ENCODE results near the gene OR6J1.
"Not testable (repeated sequence)": the region's sequence is repeated elsewhere in the genome, so short reads cannot be mapped to it uniquely, and the experiment has no call there.

The OR6J1 gene

GRCh38 chr14:22644305-22644635 is at the start of gene OR6J1:
TSS of gene OR6J1 (minus strand) at chr14:22644352. CDS start at chr14:22634811, 9,541 bp downstream.
- DNase-seq: no peak

- DNase-seq: no peak
Observed at GRCh38 chr14:22692194-22692593, 48.0 kb upstream of the OR6J1 start.

- no peak for DNase-seq
Observed at GRCh38 chr14:22691171-22691570, 47.0 kb upstream of the OR6J1 start.

DNA sequence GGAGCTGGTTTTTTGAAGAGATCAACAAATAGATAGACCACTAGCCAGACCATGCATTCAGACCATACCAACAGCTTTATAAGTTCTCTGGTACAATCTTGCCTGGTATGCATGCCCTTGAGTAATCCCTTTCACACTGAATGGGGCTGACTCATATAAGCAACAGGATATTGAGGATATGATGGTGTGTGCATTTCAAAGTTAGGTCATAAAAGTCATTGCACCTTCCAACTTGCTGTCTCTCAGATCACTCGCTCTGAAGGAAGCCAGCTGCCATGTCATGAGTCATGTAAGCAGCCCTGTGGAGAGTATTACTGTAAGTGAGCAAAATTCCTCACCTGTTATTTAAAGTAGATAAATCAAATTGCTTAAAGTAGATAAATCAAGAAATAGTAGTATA is 45.0 kb upstream of the OR6J1 start:
- DNase-seq: peak; percentile 73

- DNase-seq: not testable (repeated sequence)
Observed at GRCh38 chr14:22687969-22688368, 43.8 kb upstream of the OR6J1 start.

GRCh38 chr14:22686176-22686611 is 42.0 kb upstream of the OR6J1 start:
- not testable (repeated sequence) for DNase-seq

GRCh38 chr14:22685467-22685866 is 41.3 kb upstream of the OR6J1 start:
- DNase-seq: no peak

DNA sequence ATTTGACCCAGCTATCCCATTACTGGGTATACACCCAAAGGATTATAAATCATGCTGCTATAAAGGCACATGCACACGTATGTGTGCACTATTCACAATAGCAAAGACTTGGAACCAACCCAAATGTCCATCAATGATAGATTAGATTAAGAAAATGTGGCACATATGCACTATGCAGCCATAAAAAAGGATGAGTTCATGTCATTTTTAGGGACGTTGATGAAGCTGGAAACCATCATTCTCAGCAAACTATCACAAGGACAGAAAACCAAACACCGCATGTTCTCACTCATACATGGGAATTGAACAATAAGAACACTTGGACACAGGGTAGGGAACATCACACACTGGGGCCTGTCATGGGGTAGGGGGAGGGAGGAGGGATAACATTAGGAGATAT is 39.3 kb upstream of the OR6J1 start:
- not testable (repeated sequence) for DNase-seq

DNA sequence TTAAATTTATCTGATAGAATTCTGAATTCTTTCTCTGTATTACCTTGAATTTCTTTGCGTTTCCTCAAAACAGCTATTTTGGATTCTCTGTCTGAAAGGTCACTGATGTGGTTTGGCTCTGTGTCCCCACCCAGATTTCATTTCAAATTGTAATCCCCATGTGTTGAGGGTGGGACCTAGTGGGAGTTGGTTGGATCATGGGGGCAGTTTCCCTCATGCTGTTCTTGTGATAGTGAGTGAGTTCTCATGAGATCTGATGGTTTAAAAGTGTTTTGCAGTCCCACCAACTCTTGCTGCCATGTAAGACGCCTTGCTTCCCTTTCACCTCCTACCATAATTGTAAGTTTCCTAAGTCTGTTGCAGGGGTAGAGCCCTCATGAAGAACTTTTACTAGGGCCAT is 34.1 kb upstream of the OR6J1 start:
- no peak for DNase-seq

DNA sequence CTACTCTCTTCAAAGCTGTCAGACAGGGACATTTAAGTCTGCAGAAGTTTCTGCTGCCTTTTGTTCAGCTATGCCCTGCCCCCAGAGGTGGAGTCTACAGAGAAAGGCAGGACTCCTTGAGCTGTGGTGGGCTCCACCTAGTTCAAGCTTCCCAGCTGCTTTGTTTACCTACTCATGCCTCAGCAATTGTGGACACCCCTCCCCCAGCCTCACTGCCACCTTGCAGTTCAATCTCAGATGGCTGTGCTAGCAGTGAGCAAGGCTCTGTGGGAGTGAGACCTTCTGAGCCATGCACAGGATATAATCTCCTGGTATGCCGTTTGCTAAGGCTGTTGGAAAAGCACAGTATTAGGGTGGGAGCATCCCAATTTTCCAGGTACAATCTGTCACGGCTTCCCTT is 33.4 kb upstream of the OR6J1 start:
- not testable (repeated sequence) for DNase-seq

- no peak for DNase-seq
Observed at GRCh38 chr14:22671622-22672021, 27.5 kb upstream of the OR6J1 start.

GRCh38 chr14:22668863-22669262 is 24.7 kb upstream of the OR6J1 start:
- no peak for DNase-seq

GRCh38 chr14:22668417-22668816 is 24.3 kb upstream of the OR6J1 start:
- no peak for DNase-seq

DNA sequence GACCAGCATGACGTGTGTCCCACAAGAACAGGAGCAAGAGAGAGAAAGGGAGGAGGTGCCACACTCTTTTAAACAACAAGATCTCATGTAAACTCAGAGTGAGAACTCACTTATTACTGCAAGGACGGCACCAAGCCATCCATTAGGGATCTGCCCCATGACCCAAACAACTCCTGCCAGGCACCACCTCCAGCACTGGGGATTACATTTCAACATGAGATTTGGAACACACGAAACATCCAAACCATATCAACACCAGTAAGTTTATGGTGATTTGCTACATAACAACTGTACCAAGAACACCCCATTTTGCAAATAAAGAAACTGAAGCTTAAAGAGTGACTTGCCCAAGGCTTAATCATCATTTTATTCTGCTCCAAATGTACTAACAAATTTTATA is 23.7 kb upstream of the OR6J1 start:
- no peak for DNase-seq

DNA sequence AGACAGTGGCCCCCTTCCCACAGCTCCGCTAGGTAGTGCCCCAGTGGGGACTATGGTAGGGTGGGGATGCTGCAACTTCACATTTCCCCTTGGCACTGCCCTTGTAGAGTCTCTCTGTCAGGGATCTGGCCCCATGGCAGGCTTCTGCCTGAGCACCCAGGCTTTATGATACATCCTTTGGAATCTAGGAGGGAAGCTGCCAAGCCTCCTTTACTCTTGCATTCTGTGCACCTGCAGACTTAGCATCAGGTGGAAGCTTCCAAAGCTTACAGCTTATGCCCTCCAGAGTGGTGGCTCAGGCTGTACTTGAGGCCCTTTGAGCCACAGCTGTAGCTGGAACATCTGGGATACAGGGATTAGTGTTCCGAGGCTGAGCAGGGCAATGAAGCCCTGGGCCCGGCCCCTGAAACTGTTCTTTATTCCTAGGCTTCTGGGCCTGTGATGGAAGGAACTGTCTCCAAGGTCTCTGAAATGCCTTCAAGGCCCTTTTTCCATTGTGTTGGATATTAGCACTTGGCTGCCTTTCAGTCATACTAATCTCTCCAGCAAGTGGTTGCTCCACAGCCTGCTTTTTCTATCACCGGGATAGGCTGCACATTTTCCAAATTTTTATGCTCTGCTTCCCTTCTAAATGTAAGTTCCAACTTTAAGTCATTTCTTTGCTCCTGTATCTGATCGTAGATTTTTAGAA is 22.2 kb upstream of the OR6J1 start:
- no peak for DNase-seq

- DNase-seq: no peak
Observed at GRCh38 chr14:22664261-22664660, 20.1 kb upstream of the OR6J1 start.

GRCh38 chr14:22660654-22661053 is 16.5 kb upstream of the OR6J1 start:
- DNase-seq: no peak

DNA sequence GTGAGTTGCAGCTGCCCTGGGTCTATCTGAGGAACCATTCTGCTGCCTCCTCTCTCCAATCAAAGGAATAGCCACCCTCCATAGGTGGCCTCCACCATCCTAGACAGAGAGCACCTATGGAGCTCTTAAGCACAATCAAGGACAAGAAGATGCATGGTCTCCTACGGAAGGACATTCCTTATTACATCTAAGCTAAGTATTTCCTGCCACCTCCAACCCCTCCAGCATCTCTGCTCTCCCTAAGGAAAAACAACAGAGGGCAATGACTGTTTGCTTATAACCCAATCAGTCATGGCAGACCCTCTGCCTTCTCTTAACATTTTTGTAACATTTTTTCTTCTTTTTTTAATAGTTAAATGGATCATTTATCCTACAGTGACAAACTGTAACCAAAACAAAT is 14.8 kb upstream of the OR6J1 start:
- no peak for DNase-seq

DNA sequence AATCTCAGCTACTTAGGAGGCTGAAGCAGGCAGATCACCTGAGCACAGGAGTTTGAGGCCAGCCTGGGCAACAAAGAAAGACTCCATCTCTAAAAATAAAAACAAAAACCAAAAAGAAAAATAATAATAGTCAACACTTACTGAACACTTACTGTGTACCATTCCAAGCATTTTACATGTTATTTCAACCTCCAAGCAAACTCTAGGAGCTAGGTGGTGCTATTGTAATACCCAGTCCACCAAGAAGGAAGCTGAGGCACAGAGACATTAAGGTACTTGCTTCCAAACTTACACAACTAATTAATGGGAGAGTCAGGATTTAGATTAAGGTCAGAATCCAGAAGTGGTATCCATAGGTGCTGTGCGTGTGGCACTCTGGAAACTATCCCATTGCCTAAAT is 13.7 kb upstream of the OR6J1 start:
- DNase-seq: peak; percentile 33

DNA sequence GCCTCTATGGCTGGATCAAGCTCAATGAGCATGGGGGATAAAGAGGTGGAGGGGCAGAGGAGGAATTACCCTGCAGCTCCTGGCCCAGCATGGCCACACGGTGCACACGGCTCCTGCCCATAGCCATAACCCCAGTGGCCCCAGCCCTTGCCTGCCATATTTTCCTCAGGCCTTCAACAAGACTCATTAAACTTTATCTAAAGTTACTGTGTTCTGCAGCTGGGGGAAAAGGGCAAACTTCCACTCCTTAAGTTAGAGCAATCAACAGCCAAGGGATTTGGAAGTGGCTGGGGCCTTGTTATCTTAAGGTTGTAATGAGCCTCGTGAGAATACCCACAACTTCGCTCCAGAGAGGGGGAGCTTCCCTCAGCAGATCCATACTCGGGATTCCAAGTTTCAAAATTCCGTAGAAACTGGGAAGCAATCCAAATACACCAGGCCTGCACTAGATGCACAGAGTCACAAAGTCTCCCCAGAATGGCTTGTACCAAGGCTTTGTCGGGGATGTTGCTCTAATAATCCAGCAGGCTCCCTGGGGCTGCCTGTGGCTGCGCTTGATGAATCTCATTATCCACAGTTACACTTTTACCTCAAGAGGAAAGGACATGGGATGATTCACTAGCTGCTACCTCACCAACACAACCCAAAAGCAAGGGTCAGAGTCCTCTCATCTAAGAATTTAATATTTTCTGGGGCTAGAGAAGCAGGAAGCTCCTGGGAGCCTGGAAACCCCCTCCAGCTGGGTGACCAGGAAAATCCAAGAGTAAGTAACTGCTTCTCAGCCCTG is 13.0 kb upstream of the OR6J1 start:
- no peak for DNase-seq

- no peak for DNase-seq
Observed at GRCh38 chr14:22656226-22656625, 12.1 kb upstream of the OR6J1 start.

GRCh38 chr14:22653012-22653621 is 9.0 kb upstream of the OR6J1 start:
- DNase-seq: peak; percentile 55

DNA sequence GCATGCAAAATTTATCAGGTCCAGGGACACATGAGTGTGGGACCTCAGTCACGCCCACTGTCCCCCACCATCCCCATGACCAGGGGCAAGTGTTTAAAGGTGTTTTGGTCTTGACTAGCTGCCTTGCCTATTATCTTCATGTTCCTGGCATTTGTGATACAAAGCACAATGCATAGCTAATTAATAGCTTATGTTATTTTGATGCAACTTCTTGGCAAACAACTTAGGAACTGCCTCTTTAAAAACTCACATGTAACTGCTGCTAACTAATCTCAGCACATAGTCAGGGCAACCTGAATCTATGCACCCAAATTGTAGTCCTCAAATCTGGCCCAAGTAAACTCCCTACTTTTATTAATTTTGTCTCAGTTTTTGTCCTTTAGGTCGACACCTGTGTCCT is 7.4 kb upstream of the OR6J1 start:
- DNase-seq: no peak

DNA sequence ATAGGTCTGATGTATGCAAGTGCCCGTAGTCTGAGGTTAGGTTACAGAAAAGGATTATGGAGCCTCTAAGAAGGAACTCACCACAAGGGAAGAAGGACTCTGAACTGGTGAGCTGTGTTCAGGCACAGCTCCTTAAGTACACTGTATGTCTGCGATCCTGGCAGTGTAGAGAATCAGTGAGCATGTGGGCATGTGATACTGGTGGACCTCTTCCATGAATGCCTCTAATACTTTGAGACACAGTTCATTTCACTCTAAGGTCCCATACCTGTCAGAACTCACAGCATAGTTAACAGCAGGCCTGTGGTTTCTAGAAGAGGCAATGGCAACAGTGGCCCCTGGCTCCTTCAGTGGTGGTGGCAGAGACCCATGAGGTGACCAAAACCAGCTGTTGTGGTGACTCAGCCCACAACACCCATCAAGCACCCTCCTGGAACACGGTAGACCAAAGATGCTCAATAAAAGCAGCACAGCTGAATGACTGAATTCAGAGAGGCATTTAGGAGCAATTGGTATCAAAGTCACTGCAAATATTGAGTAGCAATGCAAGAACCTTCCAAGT is 6.9 kb upstream of the OR6J1 start:
- peak; percentile 90 for DNase-seq

Measured in MV-4-11 (cell line).